NCI-H748 treated with DMSO at 0.1 percent for 48 hours (cell line): ENCODE data around the gene CD55.

Source experiments
- DNase-seq: peaks from one replicate; lab custom pipeline; 2025; lab: John Stamatoyannopoulos, UW

Gene CD55

GRCh38 chr1:207321079-207321789 lies at the start of gene CD55:
Gene CD55, plus strand, starts transcription at chr1:207321678. Its CDS starts 88 bp downstream, at chr1:207321766.
- peak; percentile 84 for DNase-seq

- DNase-seq = no peak
Measured at GRCh38 chr1:207274882-207275281, 46.6 kb upstream of the CD55 start.

- no peak for DNase-seq
Measured at GRCh38 chr1:207276465-207276864, 45.0 kb upstream of the CD55 start.

- DNase-seq = no peak
Measured at GRCh38 chr1:207277241-207277640, 44.2 kb upstream of the CD55 start.

- no peak for DNase-seq
Measured at GRCh38 chr1:207279652-207280051, 41.8 kb upstream of the CD55 start.

GRCh38 chr1:207280706-207281105 lies 40.8 kb upstream of the CD55 start:
- no peak for DNase-seq

- DNase-seq = no peak
Measured at GRCh38 chr1:207282058-207282457, 39.4 kb upstream of the CD55 start.

- no peak for DNase-seq
Measured at GRCh38 chr1:207282496-207283380, 38.7 kb upstream of the CD55 start.

GRCh38 chr1:207283421-207283820 lies 38.1 kb upstream of the CD55 start:
- no peak for DNase-seq

GRCh38 chr1:207284209-207284897 lies 37.1 kb upstream of the CD55 start:
- DNase-seq = no peak

GRCh38 chr1:207286786-207287468 lies 34.6 kb upstream of the CD55 start:
- DNase-seq = no peak

- no peak for DNase-seq
Measured at GRCh38 chr1:207288315-207288714, 33.2 kb upstream of the CD55 start.

- no peak for DNase-seq
Measured at GRCh38 chr1:207289756-207290155, 31.7 kb upstream of the CD55 start.

GRCh38 chr1:207291723-207292122 lies 29.8 kb upstream of the CD55 start:
- no peak for DNase-seq

GRCh38 chr1:207298186-207298585 lies 23.3 kb upstream of the CD55 start:
- DNase-seq = no peak

GRCh38 chr1:207298636-207299398 lies 22.7 kb upstream of the CD55 start:
- no peak for DNase-seq

GRCh38 chr1:207300970-207301369 lies 20.5 kb upstream of the CD55 start:
- DNase-seq = no peak

- no peak for DNase-seq
Measured at GRCh38 chr1:207302618-207303393, 18.7 kb upstream of the CD55 start.

GRCh38 chr1:207304710-207305488 lies 16.6 kb upstream of the CD55 start:
- DNase-seq = no peak

- DNase-seq = no peak
Measured at GRCh38 chr1:207305489-207305873, 16.0 kb upstream of the CD55 start.
